Stimulated activated CD8-positive, alpha-beta memory T cell treated with anti-CD3 and anti-CD28 coated beads, Interleukin-4, amount 100 ng/mL, for 24 hours (primary cell): Measurements from ENCODE around the gene ZACN.

Experiments used
- DNase-seq: peaks from one replicate; pipeline ENCODE4 v3.0.0-alpha.2; 2020; ENCODE audit warnings: low read depth

The ZACN gene

DNA sequence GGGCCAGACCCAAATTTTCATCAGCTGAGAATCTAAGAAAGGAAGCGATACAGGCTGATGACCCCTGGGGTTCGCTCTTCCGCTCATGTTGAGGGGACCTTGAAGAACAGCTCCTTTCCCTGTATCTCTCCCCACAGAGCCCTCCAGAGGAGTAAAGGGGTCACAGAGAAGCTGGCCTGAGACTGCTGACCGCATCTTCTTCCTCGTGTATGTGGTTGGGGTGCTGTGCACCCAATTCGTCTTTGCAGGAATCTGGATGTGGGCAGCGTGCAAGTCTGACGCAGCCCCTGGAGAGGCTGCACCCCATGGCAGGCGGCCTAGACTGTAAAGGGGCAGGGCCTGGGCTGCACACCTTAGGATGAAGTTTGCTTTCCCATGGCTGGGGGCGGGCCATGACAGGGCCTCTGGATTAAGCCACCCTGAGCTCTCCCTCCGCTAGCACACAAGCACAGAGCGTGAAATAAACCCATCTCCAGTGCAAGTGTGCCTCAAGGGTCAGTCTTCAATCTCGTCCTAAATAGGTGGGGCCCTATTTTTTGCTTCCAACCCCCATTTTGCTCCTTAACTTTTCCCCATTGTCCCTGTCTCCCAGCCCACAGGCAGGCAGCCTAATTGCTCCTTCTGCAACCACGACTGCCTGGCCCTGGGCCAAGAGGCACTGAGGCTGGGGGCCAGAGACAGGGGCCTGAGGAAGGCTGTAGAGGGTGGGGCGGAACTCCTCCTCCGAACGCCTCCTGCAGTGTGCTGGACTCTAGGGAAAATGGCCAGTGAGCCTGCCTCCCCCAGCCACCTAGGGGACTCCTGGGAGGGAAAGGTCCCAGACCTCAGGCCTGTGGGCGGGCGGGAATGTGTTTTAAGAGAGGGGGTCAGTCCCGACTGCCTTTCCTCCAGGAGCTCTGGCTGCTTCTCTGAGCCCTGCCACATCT, 3.6 kb downstream of the ZACN start:
- DNase-seq, result no peak

GRCh38 chr17:76083536-76084182, 4.7 kb downstream of the ZACN start:
- DNase-seq, result no peak

DNA sequence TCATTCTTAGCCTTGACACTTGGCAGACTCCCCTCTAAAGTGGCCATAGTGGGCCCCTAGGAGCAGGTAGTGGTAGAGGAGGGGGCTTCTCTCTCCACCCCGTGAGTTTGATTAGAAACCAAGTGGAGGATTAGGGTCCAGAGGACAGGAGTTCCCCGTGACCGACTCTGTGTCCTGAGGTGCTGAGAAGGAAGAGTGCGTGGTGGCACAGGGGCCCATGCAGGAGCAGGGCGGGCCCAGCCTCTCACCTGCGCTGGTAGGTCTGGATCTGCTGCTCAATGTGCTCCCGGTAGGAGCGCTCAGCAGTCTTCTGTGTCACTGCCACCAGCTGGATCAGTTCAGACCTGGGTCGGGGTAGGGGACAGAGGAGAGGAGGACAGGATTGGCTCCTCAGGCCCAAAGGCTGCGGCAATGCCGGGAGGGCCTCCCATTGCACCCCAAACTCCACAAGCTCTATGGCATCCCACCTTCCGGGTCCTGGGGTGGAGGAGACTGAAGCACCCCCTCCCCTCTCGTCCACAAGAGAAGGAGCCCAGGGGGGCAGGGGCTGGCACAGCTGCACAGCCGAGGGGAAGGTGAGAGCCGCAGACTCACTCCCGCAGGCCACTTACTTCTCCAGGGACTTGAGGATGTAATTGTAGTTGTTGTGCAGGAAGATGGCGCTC, 6.2 kb downstream of the ZACN start:
- no peak for DNase-seq

DNA sequence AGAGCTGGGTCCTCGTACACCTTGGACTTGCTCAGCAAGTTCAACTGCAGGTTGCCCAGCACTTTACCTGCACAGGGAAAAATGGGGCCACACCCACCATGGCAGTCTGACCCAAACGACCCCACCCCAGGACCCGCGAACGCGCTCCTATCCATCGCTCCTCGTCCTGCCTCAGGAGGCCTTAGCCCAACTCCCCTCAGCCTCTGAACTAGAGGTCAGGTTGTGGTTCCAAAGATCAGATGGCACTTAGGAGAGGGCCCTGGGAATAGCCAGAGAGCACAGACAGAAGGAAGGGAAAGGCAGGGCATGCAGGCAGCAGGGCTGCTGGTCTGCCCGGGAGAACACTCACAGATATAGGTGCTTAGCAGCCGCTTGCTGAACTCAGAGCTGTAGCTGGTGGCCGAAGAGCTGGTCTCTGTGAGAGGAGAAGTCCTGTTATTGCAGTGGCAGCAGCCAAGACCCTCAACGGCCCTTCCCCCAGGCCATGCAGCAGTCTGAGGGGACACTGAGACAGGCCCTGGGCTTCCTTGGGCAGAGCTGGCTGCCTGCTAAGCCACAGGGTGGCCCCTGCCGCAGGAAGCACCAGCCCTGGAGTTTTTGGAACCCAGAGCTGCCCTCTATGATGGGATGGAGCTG, 6.9 kb downstream of the ZACN start:
- DNase-seq, result no peak

DNA sequence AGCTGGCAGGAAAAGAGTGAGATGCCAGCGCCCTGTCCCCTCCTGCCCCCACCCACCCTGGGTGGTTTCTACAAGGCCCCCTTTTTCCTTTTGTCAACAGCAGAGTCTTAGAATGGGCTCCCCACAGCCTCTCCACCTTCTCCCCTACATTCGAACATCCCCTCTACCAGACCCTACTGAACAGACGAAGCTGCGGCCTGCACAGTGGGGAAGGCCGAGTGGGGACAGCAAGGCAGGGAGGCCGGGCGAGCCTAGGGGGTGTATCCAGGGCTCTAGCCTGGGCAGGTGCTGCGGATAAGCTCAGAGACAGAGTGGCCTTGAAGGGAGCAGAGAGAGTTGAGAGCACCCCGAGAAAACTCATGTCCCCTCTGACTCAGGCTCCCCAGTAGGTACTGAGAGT, 7.4 kb downstream of the ZACN start:
- DNase-seq, result no peak

DNA sequence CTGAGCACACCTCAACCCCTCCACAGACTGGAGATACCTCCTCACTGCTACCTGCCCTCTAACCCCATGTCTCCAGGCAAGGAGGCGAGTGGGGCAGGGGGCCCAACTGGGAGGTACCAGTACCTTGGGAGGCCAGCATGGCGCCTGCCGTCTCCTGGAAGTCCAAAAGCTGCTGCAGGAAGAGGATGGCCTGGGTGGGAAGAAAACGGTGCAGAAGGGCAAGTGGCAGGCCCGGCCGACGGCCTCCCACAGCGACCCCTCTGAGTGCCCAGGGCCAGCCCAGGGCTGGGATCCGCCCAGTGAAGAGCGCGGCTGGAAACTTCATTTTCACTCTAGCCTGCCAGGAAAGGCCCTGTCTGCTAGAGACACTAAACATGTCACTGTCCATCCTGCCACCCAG, 8.5 kb downstream of the ZACN start:
- DNase-seq, result no peak

GRCh38 chr17:76088041-76088867, 9.3 kb downstream of the ZACN start:
- DNase-seq, result no peak

- DNase-seq, result no peak
Observed at GRCh38 chr17:76088868-76089576, 10.0 kb downstream of the ZACN start.

DNA sequence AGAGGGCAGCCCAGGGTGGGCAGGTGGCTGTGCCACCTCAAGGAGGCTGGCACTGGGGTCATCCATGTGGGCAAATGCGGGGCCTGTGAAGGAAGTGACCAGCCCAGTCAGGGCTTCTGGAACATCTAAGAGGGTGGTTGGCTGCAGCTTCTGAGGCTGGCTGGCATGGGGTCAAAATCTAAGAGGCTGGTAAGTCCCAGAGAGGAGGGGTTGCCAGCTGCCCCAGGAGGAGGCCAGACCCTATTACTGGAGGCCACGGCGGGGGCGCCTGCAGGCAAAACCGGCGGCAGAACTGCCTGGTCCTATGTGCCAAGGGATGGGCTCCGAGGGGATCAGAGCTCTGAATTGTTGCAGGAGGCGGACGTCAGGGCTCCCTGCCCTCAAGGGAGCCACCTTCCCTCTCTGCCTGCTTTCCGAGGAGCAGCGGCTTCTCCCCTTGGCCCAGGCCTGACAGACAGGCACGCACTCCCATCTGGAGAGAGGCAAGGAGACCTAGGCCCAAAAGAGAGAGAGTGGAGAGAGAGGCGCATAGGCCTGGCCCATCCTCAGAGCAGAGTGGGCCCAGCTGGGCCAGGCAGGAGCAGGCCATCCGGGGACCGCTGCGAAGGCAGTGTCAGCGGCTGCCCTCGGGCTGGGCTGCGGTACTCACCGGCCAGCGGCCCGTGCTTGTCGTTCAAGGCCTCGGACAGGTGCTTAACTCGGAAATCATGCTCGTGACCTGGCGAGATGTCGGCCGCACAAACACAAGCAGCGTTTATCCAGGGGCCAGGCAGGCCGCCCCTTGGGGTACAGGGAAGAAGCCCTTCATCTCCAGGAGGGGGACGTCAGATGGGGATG, 10.9 kb downstream of the ZACN start:
- no peak for DNase-seq

DNA sequence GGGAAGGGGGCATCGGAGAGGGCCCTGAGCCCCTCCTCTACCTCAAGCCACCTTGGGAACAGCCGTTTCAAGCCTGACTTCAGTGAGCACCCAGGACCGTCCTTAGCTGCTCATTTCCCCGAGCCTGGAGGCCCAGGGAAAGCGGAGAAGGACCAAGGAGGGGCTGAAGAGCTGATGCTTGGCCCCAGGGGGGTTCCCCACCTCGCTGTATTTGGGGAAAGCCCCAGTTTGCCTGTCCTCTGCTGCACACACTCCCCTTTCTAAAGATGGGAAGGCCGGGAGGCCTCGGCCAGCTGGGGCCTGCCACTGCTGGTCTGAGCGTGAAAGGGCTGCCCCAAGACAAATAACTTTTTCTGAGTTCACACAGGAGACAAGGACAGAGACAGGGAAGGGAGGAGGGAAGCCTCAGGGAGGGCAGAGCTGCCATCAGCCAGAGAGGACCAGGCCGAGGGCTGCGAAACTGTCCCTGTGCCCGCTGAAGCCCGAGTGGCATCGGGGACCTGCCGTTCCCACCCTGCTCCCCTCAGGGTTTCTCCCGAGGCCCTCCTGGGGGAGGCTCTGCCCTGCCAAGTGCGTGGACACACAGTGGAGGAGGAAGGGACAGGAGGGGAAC, 11.6 kb downstream of the ZACN start:
- no peak for DNase-seq

DNA sequence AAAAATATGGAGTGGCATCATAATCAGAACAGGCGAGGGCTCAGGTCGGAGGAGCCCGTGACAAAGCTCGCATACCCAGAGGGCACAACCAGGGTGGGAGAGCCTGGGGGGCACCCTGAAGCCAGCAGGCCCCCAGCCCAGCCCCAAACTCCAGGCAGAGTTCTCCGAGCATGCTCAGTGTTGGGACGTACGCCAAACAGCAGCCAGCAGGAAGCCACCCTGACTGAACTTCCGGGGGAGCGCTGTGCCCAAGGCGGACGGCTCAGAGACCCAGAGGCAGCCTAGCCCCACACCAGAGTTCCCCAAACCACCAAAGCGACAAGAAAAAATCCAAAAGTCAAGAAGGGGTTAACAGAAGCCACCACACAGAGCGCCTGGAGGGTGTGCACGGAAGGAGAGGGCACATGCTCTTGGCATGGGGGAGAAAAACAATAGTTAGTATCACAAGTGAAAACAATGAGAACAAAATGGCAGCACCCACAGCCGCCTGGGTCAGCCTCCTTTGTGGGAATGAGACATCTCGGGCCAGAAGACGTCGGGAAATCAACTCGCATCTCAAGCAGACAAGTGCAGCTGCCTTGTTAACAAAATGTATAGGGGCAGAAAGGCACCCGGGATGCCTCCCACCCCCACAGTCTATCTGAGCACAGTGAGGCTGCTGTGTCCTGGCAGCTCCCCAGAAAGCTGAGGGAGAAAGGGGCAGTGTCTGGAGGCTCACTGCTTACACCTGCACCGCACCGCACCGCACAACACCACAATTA, 12.7 kb downstream of the ZACN start:
- no peak for DNase-seq

- no peak for DNase-seq
Observed at GRCh38 chr17:76092526-76093413, 13.8 kb downstream of the ZACN start.

DNA sequence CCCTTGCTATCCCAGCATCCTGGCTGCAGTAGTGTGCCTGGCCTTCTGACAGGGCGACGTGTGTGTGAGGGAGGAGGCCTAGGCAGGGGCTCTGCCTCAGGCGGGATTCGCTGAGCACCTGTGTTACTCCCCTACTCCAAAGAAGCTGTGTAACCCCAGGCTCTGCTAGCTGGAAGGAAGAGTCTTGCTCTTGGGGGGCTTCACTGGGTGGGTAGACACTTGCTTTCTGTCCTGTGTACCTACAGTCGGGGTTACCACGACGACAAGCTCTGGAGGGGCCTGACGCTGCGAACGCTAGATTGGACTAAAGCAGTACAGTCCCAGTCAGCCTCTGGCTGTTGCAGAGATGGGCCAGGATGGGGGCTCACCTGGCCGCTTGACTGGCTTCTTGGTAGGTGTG, 15.1 kb downstream of the ZACN start:
- no peak for DNase-seq

GRCh38 chr17:76095943-76096342, 17.0 kb downstream of the ZACN start:
- DNase-seq, result no peak

- no peak for DNase-seq
Observed at GRCh38 chr17:76097716-76098295, 18.8 kb downstream of the ZACN start.

DNA sequence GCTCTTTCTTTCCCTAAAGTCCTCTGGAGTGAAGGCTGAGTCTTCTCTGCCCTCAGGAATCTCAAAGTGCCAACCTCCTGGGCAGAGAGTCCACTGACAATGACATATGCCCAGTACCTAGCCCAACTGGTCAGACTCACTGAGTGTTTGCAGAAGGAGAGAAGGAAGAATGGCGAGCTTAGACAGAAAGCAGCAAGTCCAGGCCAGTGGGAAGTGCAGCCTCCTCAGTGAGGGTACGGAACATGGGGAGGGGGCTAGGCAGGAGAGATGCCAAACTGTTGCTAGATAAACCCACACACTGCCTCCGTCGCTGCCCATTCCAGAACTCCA, 23.9 kb downstream of the ZACN start:
- no peak for DNase-seq
